ENCODE data around the gene TPX2. TPM values are rescaled to one million over a fixed set of nuclear protein-coding genes. Genes with fewer than 3 reads are reported as not detected.
A peak's percentile ranks its signal among the peaks of the same experiment; 100 is the strongest.

TPX2 gene
- total and polyA plus RNA-seq, 10 of the 15 experiments (the other 5 are each of a cell fraction or from before 2014, with no cell fraction given), result 29.7 to 144 (median 89.0) TPM

GRCh38 chr20:31723319-31724078 is 15.6 kb upstream of the TPX2 start (continued):
- TF ChIP-seq ZNF687 (IDR thresholded peaks at IDR 0.05) (peak; percentile 53), LARP7 (IDR thresholded peaks at IDR 0.05) (peak; percentile 43; the same call in 1 of the 2 replicates), ZNF274 (IDR thresholded peaks at IDR 0.05; ENCODE audit: insufficient read depth, insufficient read length) (no peak), ESRRA (IDR thresholded peaks at IDR 0.05; ENCODE audit: low read length) (peak; percentile 20; the same call in 1 of the 2 replicates), CHD2 (IDR thresholded peaks at IDR 0.05; ENCODE audit: borderline replicate concordance, low read depth, low read length) (peak; percentile 94), E4F1 (IDR thresholded peaks at IDR 0.05; ENCODE audit: borderline replicate concordance, partially characterized antibody) (peak; percentile 77), EGR1 (IDR thresholded peaks at IDR 0.05; ENCODE audit: borderline replicate concordance in 1 of 2, low read depth in 2 of 2, low read length in 2 of 2) (peak in 1 of 2 experiments; percentile 74; a peak in 2 of 3 replicates), TCF12 (IDR thresholded peaks at IDR 0.05; ENCODE audit: low read depth, low read length) (no peak), NBN (IDR thresholded peaks at IDR 0.05) (peak; percentile 68), RBBP5 (conservative IDR thresholded peaks at IDR 0.05) (peak; percentile 61; the same call in 1 of the 2 replicates), NFYB (IDR thresholded peaks at IDR 0.05; ENCODE audit: insufficient read depth, low read depth, low read length) (peak; percentile 97), GATAD2B (conservative IDR thresholded peaks at IDR 0.05; ENCODE audit: low read depth) (peak; percentile 93; the same call in 1 of the 2 replicates), HCFC1 (IDR thresholded peaks at IDR 0.05; ENCODE audit: low read length) (peak; percentile 29), ASH2L (IDR thresholded peaks at IDR 0.05; ENCODE audit: borderline replicate concordance, low read depth) (peak; percentile 94; the same call in 1 of the 2 replicates), ZBTB11 (CRISPR knock-in tag; IDR thresholded peaks at IDR 0.05) (no peak), ZBTB33 (IDR thresholded peaks at IDR 0.05) (no peak), TARDBP (IDR thresholded peaks at IDR 0.05; ENCODE audit: borderline replicate concordance) (no peak), ZNF217 (IDR thresholded peaks at IDR 0.05) (no peak; the same call in 1 of the 2 replicates)
